ENCODE measurements around the gene COL25A1. TPM values are rescaled to one million over a fixed set of nuclear protein-coding genes. Genes with fewer than 3 reads are reported as not detected.
"Not testable (repeated sequence)": the region's sequence is repeated elsewhere in the genome, so short reads cannot be mapped to it uniquely, and the experiment has no call there.

COL25A1 gene
- total RNA-seq, 2 donors from 2014 or later = 0.26 to 0.99 TPM

- H3K27me3 ChIP-seq = no peaks in the 10 kb centered on the region
- 30 to 52% methylated on average over 3 of the region's 3 CpGs for WGBS, 2 donors
- TF ChIP-seq POLR2A (IDR thresholded peaks at IDR 0.05) (no peak), CTCF (IDR thresholded peaks at IDR 0.05) (no peak)
- no peak for ATAC-seq
- no peaks in the 10 kb centered on the region for H3K4me1 ChIP-seq
- H3K36me3 ChIP-seq (replicated peaks in 1 of 2; ENCODE audit: insufficient read depth in 1 of 2, low read depth in 2 of 2) = no peaks in the 10 kb centered on the region
- no peak for DNase-seq
- intact Hi-C loops (cut with DNase I) = no loop called here
- no peaks in the 10 kb centered on the region for H3K9me3 ChIP-seq
- no peak overlapping the region for H3K4me3 ChIP-seq
- no peak overlapping the region for H3K27ac ChIP-seq
These were observed 423.7 kb downstream of the COL25A1 start for GRCh38 chr4:108878806-108879205.

- no peak for TF ChIP-seq CTCF (IDR thresholded peaks at IDR 0.05)
- no peak for TF ChIP-seq POLR2A (IDR thresholded peaks at IDR 0.05)
- H3K4me3 ChIP-seq = no peak overlapping the region
- no peaks in the 10 kb centered on the region for H3K27me3 ChIP-seq
- DNase-seq = no peak
- H3K36me3 ChIP-seq (replicated peaks in 1 of 2; ENCODE audit: insufficient read depth in 1 of 2, low read depth in 2 of 2) = no peaks in the 10 kb centered on the region
- intact Hi-C loops (cut with DNase I) = no loop called here
- WGBS, 2 donors = 67 to 86% methylated on average over 2 of the region's 2 CpGs
- no peak overlapping the region for H3K27ac ChIP-seq
- no peaks in the 10 kb centered on the region for H3K9me3 ChIP-seq
- no peaks in the 10 kb centered on the region for H3K4me1 ChIP-seq
- ATAC-seq = no peak
These were observed 424.6 kb downstream of the COL25A1 start for GRCh38 chr4:108877821-108878220.

- 26 to 33% methylated on average over 1 of the region's 1 CpG for WGBS, 2 donors
- ATAC-seq = no peak
- no peak for DNase-seq
- no peaks in the 10 kb centered on the region for H3K9me3 ChIP-seq
- no peaks in the 10 kb centered on the region for H3K36me3 ChIP-seq (replicated peaks in 1 of 2; ENCODE audit: insufficient read depth in 1 of 2, low read depth in 2 of 2)
- intact Hi-C loops (cut with DNase I) = no loop called here
- no peak overlapping the region for H3K4me3 ChIP-seq
- TF ChIP-seq POLR2A (IDR thresholded peaks at IDR 0.05) (no peak), CTCF (IDR thresholded peaks at IDR 0.05) (no peak)
- H3K4me1 ChIP-seq = no peaks in the 10 kb centered on the region
- H3K27me3 ChIP-seq = no peaks in the 10 kb centered on the region
- no peak overlapping the region for H3K27ac ChIP-seq
These were observed 427.7 kb downstream of the COL25A1 start for GRCh38 chr4:108874806-108875205.

GRCh38 chr4:108869970-108870369, 432.5 kb downstream of the COL25A1 start:
- H3K27ac ChIP-seq; H3K27me3 ChIP-seq; intact Hi-C loops (cut with DNase I); H3K4me3 ChIP-seq; H3K9me3 ChIP-seq; ATAC-seq; H3K36me3 ChIP-seq (replicated peaks in 1 of 2; ENCODE audit: insufficient read depth in 1 of 2, low read depth in 2 of 2); H3K4me1 ChIP-seq; DNase-seq: not testable (repeated sequence)
- 82 to 84% methylated on average over 9 of the region's 9 CpGs for WGBS, 2 donors

GRCh38 chr4:108868606-108869227, 433.7 kb downstream of the COL25A1 start:
- intact Hi-C loops (cut with DNase I) = no loop called here
- Histone ChIP-seq H3K27ac (no peak overlapping the region), H3K27me3 (no peaks in the 10 kb centered on the region), H3K4me1 (no peaks in the 10 kb centered on the region), H3K36me3 (replicated peaks in 1 of 2; ENCODE audit: insufficient read depth in 1 of 2, low read depth in 2 of 2) (no peaks in the 10 kb centered on the region), H3K4me3 (no peak overlapping the region), H3K9me3 (no peaks in the 10 kb centered on the region)
- TF ChIP-seq CTCF (IDR thresholded peaks at IDR 0.05) (no peak), POLR2A (IDR thresholded peaks at IDR 0.05) (no peak)
- no peak for DNase-seq
- no peak for ATAC-seq
- 44 to 64% methylated on average over 1 of the region's 1 CpG for WGBS, 2 donors
